KMS-11 (cell line): Measurements from ENCODE around the gene PSME3.
A peak's percentile ranks its signal among the peaks of the same experiment; 100 is the strongest.

Experiments
- H2AFZ ChIP-seq: fragments of 200-600 bp; sonication (generic); 2 replicates; pipeline ENCODE4 v1.6.1; 2016; ENCODE audit warnings: antibody characterized with exemption, mixed run types, low read depth
- H3K27ac ChIP-seq: fragments of 200-600 bp; sonication (generic); 2 replicates; pipeline ENCODE4 v1.6.1; 2016; ENCODE audit warnings: mild to moderate bottlenecking, mixed run types
- H3K27me3 ChIP-seq: fragments of 200-600 bp; sonication (generic); 2 replicates; pipeline ENCODE4 v1.6.1; 2017; ENCODE audit warnings: mild to moderate bottlenecking, low read depth, mixed run types, moderate library complexity; ENCODE audit not compliant: insufficient read depth
- H3K36me3 ChIP-seq: fragments of 200-600 bp; sonication (generic); 2 replicates; pipeline ENCODE4 v1.6.1; 2017; ENCODE audit warnings: mild to moderate bottlenecking, mixed run types; ENCODE audit not compliant: insufficient read depth
- H3K4me1 ChIP-seq: fragments of 200-600 bp; sonication (generic); 2 replicates; pipeline ENCODE4 v1.6.1; 2016; ENCODE audit warnings: mild to moderate bottlenecking, low read depth, mixed run types; ENCODE audit not compliant: poor library complexity, severe bottlenecking
- H3K4me2 ChIP-seq: fragments of 200-600 bp; sonication (generic); 2 replicates; pipeline ENCODE4 v1.7.0; 2016; ENCODE audit warnings: mild to moderate bottlenecking, mixed run types
- H3K4me3 ChIP-seq: fragments of 200-600 bp; sonication (generic); IDR thresholded peaks from 2 replicates; pipeline ENCODE4 v1.6.1; 2017; ENCODE audit warnings: low read depth, low read length, mixed read lengths; ENCODE audit not compliant: insufficient read depth
- H3K79me2 ChIP-seq: fragments of 200-600 bp; sonication (generic); 2 replicates; pipeline ENCODE4 v1.6.1; 2016; ENCODE audit warnings: low read depth, mixed run types; ENCODE audit not compliant: insufficient read depth
- H3K9ac ChIP-seq: fragments of 200-600 bp; sonication (generic); 2 replicates; pipeline ENCODE4 v1.6.1; 2016; ENCODE audit warnings: mild to moderate bottlenecking, mixed run types
- H4K20me1 ChIP-seq: fragments of 200-600 bp; sonication (generic); 2 replicates; pipeline ENCODE4 v1.6.1; 2016; ENCODE audit warnings: mild to moderate bottlenecking, mixed run types; ENCODE audit not compliant: insufficient read depth
- CTCF ChIP-seq: fragments of 200-600 bp; sonication (generic); conservative IDR thresholded peaks from 2 replicates; pipeline ENCODE4 v1.6.1; 2017; ENCODE audit warnings: low read depth, mild to moderate bottlenecking, antibody characterized with exemption, low read length, moderate library complexity, mixed read lengths

Gene PSME3

GRCh38 chr17:42832213-42832933, 824 bp upstream of the PSME3 start:
- Histone ChIP-seq H3K27ac (peak overlapping the region; percentile 83), H3K4me1 (peaks cover 19% of the 10 kb centered on the region), H3K4me2 (peak overlapping the region; percentile 97), H3K9ac (peak overlapping the region; percentile 91), H3K79me2 (peaks cover 48% of the 10 kb centered on the region), H3K4me3 (no peak overlapping the region), H3K27me3 (no peaks in the 10 kb centered on the region), H4K20me1 (no peaks in the 10 kb centered on the region), H2AFZ (peak overlapping the region; percentile 87), H3K36me3 (peaks cover 11% of the 10 kb centered on the region; the same call in 1 of the 2 replicates)
- no peak for TF ChIP-seq CTCF

GRCh38 chr17:42833767-42834422, 698 bp downstream of the PSME3 start:
- no peaks in the 10 kb centered on the region for H3K27me3 ChIP-seq
- H4K20me1 ChIP-seq: no peaks in the 10 kb centered on the region
- peak overlapping the region; percentile 83 for H3K27ac ChIP-seq

GRCh38 chr17:42835732-42836131, 2.5 kb downstream of the PSME3 start:
- H3K79me2 ChIP-seq: peaks cover 55% of the 10 kb centered on the region
- H3K27me3 ChIP-seq: no peaks in the 10 kb centered on the region
- H3K4me1 ChIP-seq: peaks cover 19% of the 10 kb centered on the region
- no peak overlapping the region for H2AFZ ChIP-seq
- no peak overlapping the region for H3K4me2 ChIP-seq
- H4K20me1 ChIP-seq: no peaks in the 10 kb centered on the region
- no peak overlapping the region for H3K9ac ChIP-seq
- peaks cover 33% of the 10 kb centered on the region for H3K36me3 ChIP-seq
- H3K27ac ChIP-seq: no peak overlapping the region
- TF ChIP-seq CTCF: no peak
- no peak overlapping the region for H3K4me3 ChIP-seq

More at GRCh38 chr17:42833767-42834422, 698 bp downstream of the PSME3 start:
- Histone ChIP-seq H3K4me2 (peak overlapping the region; percentile 97), H3K9ac (peak overlapping the region; percentile 91), H3K36me3 (peaks cover 24% of the 10 kb centered on the region), H3K79me2 (peaks cover 55% of the 10 kb centered on the region), H3K4me1 (peaks cover 19% of the 10 kb centered on the region), H2AFZ (peak overlapping the region; percentile 87), H3K4me3 (no peak overlapping the region)
- TF ChIP-seq CTCF: no peak

GRCh38 chr17:42841975-42842685, 8.9 kb downstream of the PSME3 start:
- Histone ChIP-seq H2AFZ (no peak overlapping the region), H3K36me3 (peaks cover 34% of the 10 kb centered on the region), H3K27ac (no peak overlapping the region), H3K4me1 (peaks cover 32% of the 10 kb centered on the region), H3K27me3 (no peaks in the 10 kb centered on the region), H3K9ac (no peak overlapping the region), H3K79me2 (peaks cover 10% of the 10 kb centered on the region; the same call in 1 of the 2 replicates), H3K4me2 (no peak overlapping the region), H3K4me3 (no peak overlapping the region), H4K20me1 (no peaks in the 10 kb centered on the region)
- no peak for TF ChIP-seq CTCF
